Tibial artery (tissue), 4 donors: ENCODE data around the gene PMEPA1.

Source experiments
- DNase-seq, 2 donors: peaks; one replicate each; pipeline ENCODE4 v3.0.0-alpha.2; 2019
- H3K27ac ChIP-seq, 2 donors: fragments of 200-600 bp; sonication (generic) in 1 of 2; 1 replicate in 1 of 2; 2 replicates in 1 of 2; pipeline ENCODE4 v1.5.1; 2018 to 2019; ENCODE audit warnings: mild to moderate bottlenecking in 1 of 2
- H3K27me3 ChIP-seq, 2 donors: fragments of 200-600 bp; sonication (generic) in 1 of 2; one replicate each; pipeline versions ENCODE4 v1.5.1 to v1.6.0; 2016 to 2019
- H3K36me3 ChIP-seq, 3 donors: fragments of 200-600 bp; sonication (generic) in 2 of 3; one replicate each; pipeline ENCODE4 v1.5.1; 2016 to 2019; ENCODE audit warnings: mild to moderate bottlenecking in 2 of 3
- H3K4me1 ChIP-seq, 4 donors: fragments of 200-600 bp; sonication (generic) in 2 of 4; 1 replicate in 3 of 4; 2 replicates in 1 of 4; pipeline ENCODE4 v1.5.1; 2016 to 2019
- H3K4me3 ChIP-seq, 2 donors: fragments of 200-600 bp; sonication (generic) in 1 of 2; 1 replicate in 1 of 2; 2 replicates in 1 of 2; pipeline ENCODE4 v1.5.1; 2018 to 2019; ENCODE audit warnings: mild to moderate bottlenecking in 2 of 2
- H3K9me3 ChIP-seq, 3 donors: fragments of 200-600 bp; sonication (generic) in 1 of 3; one replicate each; pipeline ENCODE4 v1.5.1; 2016 to 2019
- CTCF ChIP-seq, 2 experiments: fragments of 200-600 bp in 1 of 2; fragments of 450-650 bp in 1 of 2; IDR thresholded peaks; one replicate each; pipeline ENCODE4 v1.5.1; 2017 to 2019; ENCODE audit warnings: antibody characterized with exemption in 2 of 2, mild to moderate bottlenecking in 1 of 2, moderate library complexity in 1 of 2
- intact Hi-C: fragments of 100-400 bp; cut with DNase I; formaldehyde crosslinking; loops from one replicate; pipeline ENCODE4 v1.15.0; 2023; ENCODE audit warnings: low total_unique reads

PMEPA1 gene

GRCh38 chr20:57618091-57618763, 91.6 kb downstream of the PMEPA1 start:
- Histone ChIP-seq H3K4me1 (no peaks in the 10 kb centered on the region), H3K27ac (no peak overlapping the region), H3K27me3 (peaks cover 0 to 32% of the 10 kb centered on the region in 2 donors), H3K4me3 (no peak overlapping the region), H3K36me3 (no peaks in the 10 kb centered on the region), H3K9me3 (no peaks in the 10 kb centered on the region)
- peak in 1 of 2 donors; percentile 54 for DNase-seq
- intact Hi-C loops: no loop called here
- no peak for TF ChIP-seq CTCF (IDR thresholded peaks at IDR 0.05)

GRCh38 chr20:57617079-57617795, 92.6 kb downstream of the PMEPA1 start:
- peak in 1 of 2 donors; percentile 60 for DNase-seq
- H3K9me3 ChIP-seq: no peaks in the 10 kb centered on the region

GRCh38 chr20:57616143-57616951, 93.5 kb downstream of the PMEPA1 start:
- H3K27me3 ChIP-seq: peaks cover 0 to 22% of the 10 kb centered on the region in 2 donors
- TF ChIP-seq CTCF (IDR thresholded peaks at IDR 0.05): no peak
- no peak overlapping the region for H3K4me3 ChIP-seq
- H3K27ac ChIP-seq: no peak overlapping the region
- H3K36me3 ChIP-seq: no peaks in the 10 kb centered on the region
- DNase-seq: peak in 1 of 2 donors; percentile 60
- no peaks in the 10 kb centered on the region for H3K9me3 ChIP-seq
- no peaks in the 10 kb centered on the region for H3K4me1 ChIP-seq
- intact Hi-C loops: no loop called here

More at GRCh38 chr20:57617079-57617795, 92.6 kb downstream of the PMEPA1 start:
- Histone ChIP-seq H3K36me3 (no peaks in the 10 kb centered on the region), H3K27ac (no peak overlapping the region), H3K4me1 (no peaks in the 10 kb centered on the region), H3K27me3 (peaks cover 0 to 31% of the 10 kb centered on the region in 2 donors), H3K4me3 (no peak overlapping the region)
- TF ChIP-seq CTCF (IDR thresholded peaks at IDR 0.05): no peak
- intact Hi-C loops: no loop called here

- DNase-seq: peak in 1 of 2 donors; percentile 57
- Histone ChIP-seq H3K4me3 (no peak overlapping the region), H3K4me1 (no peaks in the 10 kb centered on the region), H3K9me3 (no peaks in the 10 kb centered on the region), H3K36me3 (no peaks in the 10 kb centered on the region), H3K27me3 (peaks cover 0 to 27% of the 10 kb centered on the region in 2 donors), H3K27ac (no peak overlapping the region)
- TF ChIP-seq CTCF (IDR thresholded peaks at IDR 0.05): no peak
- intact Hi-C loops: no loop called here
These were observed 94.4 kb downstream of the PMEPA1 start for GRCh38 chr20:57615445-57615811.

GRCh38 chr20:57614490-57615444, 95.0 kb downstream of the PMEPA1 start:
- intact Hi-C loops: no loop called here
- Histone ChIP-seq H3K9me3 (no peaks in the 10 kb centered on the region), H3K27me3 (peaks cover 0 to 31% of the 10 kb centered on the region in 2 donors), H3K27ac (no peak overlapping the region), H3K4me1 (no peaks in the 10 kb centered on the region), H3K4me3 (no peak overlapping the region), H3K36me3 (no peaks in the 10 kb centered on the region)
- TF ChIP-seq CTCF (IDR thresholded peaks at IDR 0.05): no peak
- peak in 1 of 2 donors; percentile 38 for DNase-seq
